DND-41 (cell line): Measurements from ENCODE around the gene LYPLAL1.

Experiments used
- ATAC-seq: fragments of 200-7000 bp; cut with Tn5 transposase; 3 replicates; pipeline ENCODE4 v1.9.1; 2021; ENCODE audit warnings: low read depth; ENCODE audit not compliant: insufficient read depth
- DNase-seq: peaks from one replicate; pipeline ENCODE4 v3.0.0-alpha.2; 2020
- H2AFZ ChIP-seq: 2 replicates; pipeline ENCODE4 v1.6.0; 2012; ENCODE audit warnings: low read depth, low read length
- H3K27ac ChIP-seq: 2 replicates; pipeline ENCODE4 v1.5.1; 2012; ENCODE audit warnings: low read length, inconsistent platforms
- H3K27me3 ChIP-seq: fragments of 200-600 bp; sonication (generic); 2 replicates; pipeline ENCODE4 v1.6.0; 2012; ENCODE audit warnings: low read length, mild to moderate bottlenecking, inconsistent platforms; ENCODE audit not compliant: insufficient read depth, poor library complexity
- H3K36me3 ChIP-seq: 2 replicates; pipeline ENCODE4 v1.5.1; 2012; ENCODE audit warnings: low read length, inconsistent platforms; ENCODE audit not compliant: insufficient read depth
- H3K4me1 ChIP-seq: 2 replicates; pipeline ENCODE4 v1.5.1; 2012; ENCODE audit warnings: mild to moderate bottlenecking, low read length; ENCODE audit not compliant: insufficient read depth
- H3K4me2 ChIP-seq: 2 replicates; pipeline ENCODE4 v1.6.0; 2012; ENCODE audit warnings: mild to moderate bottlenecking, moderate library complexity, low read length, inconsistent platforms; ENCODE audit not compliant: insufficient read depth
- H3K4me3 ChIP-seq, 2 experiments: fragments of 200-600 bp in 1 of 2; shearing (Covaris generic) in 1 of 2; 2 replicates each; pipeline ENCODE4 v1.5.1; 2012 to 2016; ENCODE audit warnings: inconsistent platforms in 2 of 2, low read length in 2 of 2, mild to moderate bottlenecking in 2 of 2, low read depth in 1 of 2, moderate library complexity in 1 of 2
- H3K79me2 ChIP-seq: 2 replicates; pipeline ENCODE4 v1.6.0; 2012; ENCODE audit warnings: low read length, inconsistent platforms; ENCODE audit not compliant: insufficient read depth
- H3K9ac ChIP-seq: 2 replicates; pipeline ENCODE4 v1.6.0; 2012; ENCODE audit warnings: low read depth, mild to moderate bottlenecking, inconsistent platforms, low read length, moderate library complexity
- H3K9me3 ChIP-seq: 2 replicates; pipeline ENCODE4 v1.5.1; 2012; ENCODE audit warnings: low read length, moderate library complexity, mild to moderate bottlenecking, inconsistent platforms; ENCODE audit not compliant: insufficient read depth, severe bottlenecking
- H4K20me1 ChIP-seq: 2 replicates; pipeline ENCODE4 v1.6.0; 2012; ENCODE audit warnings: low read length; ENCODE audit not compliant: insufficient read depth
- CTCF ChIP-seq: IDR thresholded peaks from 2 replicates; pipeline ENCODE4 v1.5.1; 2012; ENCODE audit warnings: borderline replicate concordance, low read length, moderate library complexity, mild to moderate bottlenecking; ENCODE audit not compliant: poor library complexity, severe bottlenecking; ENCODE audit errors: extremely low read depth
- EZH2 ChIP-seq: IDR thresholded peaks from 3 replicates; pipeline ENCODE4 v1.6.1; 2012; ENCODE audit warnings: borderline replicate concordance, low read depth, mild to moderate bottlenecking, moderate library complexity, low read length, inconsistent platforms; ENCODE audit not compliant: severe bottlenecking

LYPLAL1 gene

GRCh38 chr1:219188331-219188803, 14.7 kb downstream of the LYPLAL1 start:
- no peak overlapping the region for H3K4me3 ChIP-seq
- H3K27ac ChIP-seq, result no peak overlapping the region
- no peaks in the 10 kb centered on the region for H3K9me3 ChIP-seq
- H3K4me1 ChIP-seq, result peaks cover 13% of the 10 kb centered on the region
- no peak overlapping the region for H3K9ac ChIP-seq
- H3K27me3 ChIP-seq, result no peaks in the 10 kb centered on the region
- no peak overlapping the region for H2AFZ ChIP-seq
- H3K4me2 ChIP-seq, result no peak overlapping the region
- peaks cover 50% of the 10 kb centered on the region for H3K79me2 ChIP-seq
- peaks cover 6% of the 10 kb centered on the region; the same call in 1 of the 2 replicates for H3K36me3 ChIP-seq
- peaks cover 3% of the 10 kb centered on the region; the same call in 1 of the 2 replicates for H4K20me1 ChIP-seq
- ATAC-seq (no peak), DNase-seq (no peak)
- TF ChIP-seq CTCF, result no peak
- no peak for TF ChIP-seq EZH2

- H3K27ac ChIP-seq, result no peak overlapping the region
Measured at GRCh38 chr1:219189021-219189824, 15.5 kb downstream of the LYPLAL1 start.

GRCh38 chr1:219189952-219190351, 16.3 kb downstream of the LYPLAL1 start:
- no peak for DNase-seq
- H3K27ac ChIP-seq, result no peak overlapping the region
- no peaks in the 10 kb centered on the region for H3K9me3 ChIP-seq
- no peak overlapping the region for H3K4me3 ChIP-seq
- TF ChIP-seq CTCF (no peak), EZH2 (no peak)
- H3K79me2 ChIP-seq, result peaks cover 39% of the 10 kb centered on the region
- H4K20me1 ChIP-seq, result peaks cover 3% of the 10 kb centered on the region; the same call in 1 of the 2 replicates
- H3K27me3 ChIP-seq, result no peaks in the 10 kb centered on the region
- H2AFZ ChIP-seq, result no peak overlapping the region
- no peaks in the 10 kb centered on the region for H3K4me1 ChIP-seq
- no peak overlapping the region for H3K9ac ChIP-seq
- H3K36me3 ChIP-seq, result peaks cover 17% of the 10 kb centered on the region; the same call in 1 of the 2 replicates
- no peak for ATAC-seq
- no peak overlapping the region for H3K4me2 ChIP-seq

More at GRCh38 chr1:219189021-219189824, 15.5 kb downstream of the LYPLAL1 start:
- no peak for ATAC-seq
- Histone ChIP-seq H3K9ac (no peak overlapping the region), H3K4me3 (no peak overlapping the region), H3K36me3 (peaks cover 9% of the 10 kb centered on the region; the same call in 1 of the 2 replicates), H4K20me1 (peaks cover 3% of the 10 kb centered on the region; the same call in 1 of the 2 replicates), H3K4me2 (no peak overlapping the region), H3K27me3 (no peaks in the 10 kb centered on the region), H3K4me1 (peaks cover 5% of the 10 kb centered on the region; the same call in 1 of the 2 replicates), H3K79me2 (peaks cover 43% of the 10 kb centered on the region), H3K9me3 (no peaks in the 10 kb centered on the region), H2AFZ (no peak overlapping the region)
- no peak for TF ChIP-seq CTCF
- TF ChIP-seq EZH2, result no peak
- DNase-seq, result no peak
